Bronchial epithelial cell (primary cell): ENCODE measurements around the gene SYCN. TPM values are rescaled to one million over a fixed set of nuclear protein-coding genes. Genes with fewer than 3 reads are reported as not detected.

Experiments
- DNase-seq: peaks from one replicate; pipeline ENCODE4 v3.0.0-alpha.2; 2010; ENCODE audit warnings: low read depth
- FAIRE-seq: peaks from 2 replicates; lab custom pipeline; 2011; peaks lifted over from hg19 to GRCh38; lab: Jason Lieb, UNC
- H3K27me3 ChIP-seq: 2 replicates; pipeline ENCODE4 v1.5.1; 2011; ENCODE audit warnings: low read length; ENCODE audit not compliant: control insufficient read depth, insufficient read depth
- H3K36me3 ChIP-seq: 2 replicates; pipeline ENCODE4 v1.5.1; 2011; ENCODE audit warnings: low read length; ENCODE audit not compliant: control insufficient read depth, insufficient read depth
- H3K4me3 ChIP-seq: 2 replicates; pipeline ENCODE4 v1.5.1; 2011; ENCODE audit warnings: mild to moderate bottlenecking, low read depth, low read length, control low read depth
- total RNA-seq: library from RNA; depleted of rRNA; stranded (reverse); fragments of >200 nt; gene quantifications from 2 replicates; pipeline ENCODE4 v1.2.1, GENCODE V29; 2014
- TF ChIP-seq, protein P1 (sequence below): IDR thresholded peaks from 2 replicates; pipeline ENCODE4 v1.5.1; 2011; ENCODE audit warnings: mild to moderate bottlenecking, moderate library complexity, low read length, control low read depth, inconsistent platforms; ENCODE audit not compliant: insufficient read depth, severe bottlenecking

SYCN gene, protein sequence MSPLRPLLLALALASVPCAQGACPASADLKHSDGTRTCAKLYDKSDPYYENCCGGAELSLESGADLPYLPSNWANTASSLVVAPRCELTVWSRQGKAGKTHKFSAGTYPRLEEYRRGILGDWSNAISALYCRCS
- not detected in 2 replicates for total RNA-seq

DNA sequence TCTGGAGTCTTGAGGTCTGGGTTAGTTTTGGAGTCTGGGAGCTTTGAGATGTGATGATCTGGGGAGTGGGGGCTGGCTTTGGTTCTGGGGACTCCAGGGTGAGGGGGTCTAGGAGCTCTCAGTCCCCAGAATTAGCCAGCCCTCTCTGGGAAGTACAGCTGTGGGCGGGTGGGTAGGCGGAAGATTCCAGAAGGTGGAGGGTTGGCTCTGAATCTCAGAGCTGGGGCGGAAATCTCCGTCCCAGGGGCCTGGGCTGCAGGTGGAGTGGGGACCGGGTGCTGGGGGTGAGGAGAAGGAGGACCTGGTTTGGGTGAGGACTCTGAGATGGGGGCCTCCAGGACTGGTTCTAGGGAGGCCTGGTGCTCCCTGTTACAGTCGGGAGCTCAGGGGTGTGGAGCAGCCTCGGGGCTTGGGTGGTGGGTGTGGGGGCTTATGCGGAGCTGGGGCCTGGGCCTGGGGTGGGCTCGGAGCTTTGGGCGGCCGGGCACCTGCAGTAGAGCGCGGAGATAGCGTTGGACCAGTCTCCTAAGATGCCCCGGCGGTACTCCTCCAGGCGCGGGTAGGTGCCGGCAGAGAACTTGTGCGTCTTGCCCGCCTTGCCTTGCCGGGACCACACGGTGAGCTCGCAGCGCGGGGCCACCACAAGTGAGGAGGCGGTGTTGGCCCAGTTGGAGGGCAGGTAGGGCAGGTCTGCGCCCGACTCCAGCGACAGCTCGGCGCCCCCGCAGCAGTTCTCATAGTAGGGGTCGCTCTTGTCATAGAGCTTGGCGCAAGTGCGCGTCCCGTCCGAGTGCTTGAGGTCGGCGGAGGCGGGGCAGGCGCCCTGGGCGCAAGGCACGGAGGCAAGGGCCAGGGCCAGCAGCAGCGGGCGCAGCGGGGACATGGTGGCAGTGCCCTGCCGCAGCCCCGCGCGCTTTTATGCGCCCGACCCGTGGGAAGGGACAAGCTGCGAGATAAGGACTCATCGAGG is at the start of gene SYCN:
SYCN (minus strand) TSS at position 892 of the 970 bp plus-strand sequence; CDS start at position 883, 9 bp downstream.
- peaks cover 21% of the 10 kb centered on the region for H3K27me3 ChIP-seq
- TF ChIP-seq, protein P1, sequence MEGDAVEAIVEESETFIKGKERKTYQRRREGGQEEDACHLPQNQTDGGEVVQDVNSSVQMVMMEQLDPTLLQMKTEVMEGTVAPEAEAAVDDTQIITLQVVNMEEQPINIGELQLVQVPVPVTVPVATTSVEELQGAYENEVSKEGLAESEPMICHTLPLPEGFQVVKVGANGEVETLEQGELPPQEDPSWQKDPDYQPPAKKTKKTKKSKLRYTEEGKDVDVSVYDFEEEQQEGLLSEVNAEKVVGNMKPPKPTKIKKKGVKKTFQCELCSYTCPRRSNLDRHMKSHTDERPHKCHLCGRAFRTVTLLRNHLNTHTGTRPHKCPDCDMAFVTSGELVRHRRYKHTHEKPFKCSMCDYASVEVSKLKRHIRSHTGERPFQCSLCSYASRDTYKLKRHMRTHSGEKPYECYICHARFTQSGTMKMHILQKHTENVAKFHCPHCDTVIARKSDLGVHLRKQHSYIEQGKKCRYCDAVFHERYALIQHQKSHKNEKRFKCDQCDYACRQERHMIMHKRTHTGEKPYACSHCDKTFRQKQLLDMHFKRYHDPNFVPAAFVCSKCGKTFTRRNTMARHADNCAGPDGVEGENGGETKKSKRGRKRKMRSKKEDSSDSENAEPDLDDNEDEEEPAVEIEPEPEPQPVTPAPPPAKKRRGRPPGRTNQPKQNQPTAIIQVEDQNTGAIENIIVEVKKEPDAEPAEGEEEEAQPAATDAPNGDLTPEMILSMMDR, result no peak

DNA sequence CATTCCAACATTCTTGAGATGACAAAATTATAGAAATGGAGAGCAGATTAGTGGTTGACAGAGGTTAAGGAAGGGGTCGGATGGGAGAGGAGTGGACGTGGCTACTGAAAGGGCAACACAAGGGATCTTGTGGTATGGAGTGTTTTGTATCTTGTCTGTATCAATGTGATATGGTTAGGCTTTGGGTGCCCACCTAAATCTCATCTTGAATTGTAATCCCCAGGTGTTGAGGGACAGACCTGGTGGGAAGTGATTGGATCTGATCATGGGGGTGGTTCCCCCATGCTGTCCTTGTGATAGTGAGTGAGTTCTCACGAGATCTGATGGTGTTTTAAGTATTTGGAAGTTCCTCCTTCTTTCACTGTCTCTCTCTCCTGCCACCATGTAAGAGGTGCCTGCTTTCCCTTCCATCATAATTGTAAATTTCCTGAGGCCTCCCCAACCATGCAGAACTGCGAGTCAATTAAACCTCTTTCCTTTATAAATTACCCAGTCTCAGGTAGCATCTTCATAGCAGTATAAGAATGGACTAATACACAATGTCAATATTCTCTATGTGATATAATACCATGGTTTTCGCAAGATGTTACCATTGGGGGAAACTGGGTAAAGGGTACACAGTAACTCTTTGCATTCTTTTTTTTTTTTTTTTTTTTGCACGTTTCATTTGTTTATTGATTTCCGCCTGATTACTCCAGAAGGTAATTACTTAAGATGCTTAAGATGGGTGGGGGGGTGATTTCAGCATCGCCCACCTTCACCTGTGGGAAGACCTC is 49.5 kb upstream of the SYCN start:
- Histone ChIP-seq H3K4me3 (no peak overlapping the region), H3K36me3 (no peaks in the 10 kb centered on the region), H3K27me3 (peaks cover 6% of the 10 kb centered on the region)
- FAIRE-seq, result peak; percentile 47
- no peak for DNase-seq
- TF ChIP-seq, protein P1, result no peak

More for the DNA sequence above, at the start of gene SYCN:
- DNase-seq, result no peak
- Histone ChIP-seq H3K36me3 (no peaks in the 10 kb centered on the region), H3K4me3 (no peak within 1 kb of the TSS)
- FAIRE-seq, result no peak

DNA sequence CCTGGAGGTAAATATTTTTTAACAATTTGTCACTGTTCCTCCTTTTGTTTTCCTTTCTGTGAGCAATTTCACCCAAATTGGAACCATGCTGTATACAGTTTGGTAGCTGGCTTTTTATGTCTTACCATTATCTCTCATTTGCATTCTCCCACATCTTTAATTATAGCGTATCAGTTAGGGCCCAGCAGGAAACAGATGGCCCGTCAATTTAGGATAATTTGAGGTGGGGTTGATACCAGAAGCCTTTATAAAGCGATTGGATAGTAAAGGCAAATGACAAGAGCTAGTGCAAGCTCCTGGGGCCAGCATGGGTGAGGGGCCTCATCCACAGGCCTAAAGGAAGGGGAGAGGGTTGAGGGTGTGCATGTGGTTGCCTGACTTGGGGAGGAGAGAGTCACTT is 48.4 kb upstream of the SYCN start:
- H3K36me3 ChIP-seq, result no peaks in the 10 kb centered on the region
- no peak overlapping the region for H3K4me3 ChIP-seq
- H3K27me3 ChIP-seq, result peaks cover 16% of the 10 kb centered on the region
- no peak for DNase-seq
- no peak for FAIRE-seq
- TF ChIP-seq, protein P1, result no peak

DNA sequence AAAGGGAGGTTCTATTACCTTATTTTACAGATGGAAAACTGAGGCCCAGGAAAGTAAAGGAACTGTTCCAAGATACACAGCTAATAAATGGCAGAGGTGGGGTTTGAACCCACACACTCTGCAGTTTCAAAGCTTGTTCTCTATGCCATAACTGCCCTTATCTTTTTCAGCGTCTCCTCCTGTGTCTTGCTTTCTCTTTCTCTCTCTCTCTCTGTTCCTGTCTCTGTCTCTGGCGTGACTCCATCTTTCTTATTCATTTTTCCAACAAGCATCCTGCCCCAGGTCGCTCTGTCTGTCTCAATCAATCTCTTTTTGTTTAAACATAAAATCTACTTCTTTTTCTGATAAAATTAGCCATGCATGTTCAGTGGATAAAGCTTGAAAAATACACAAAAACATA is 47.8 kb upstream of the SYCN start:
- DNase-seq, result no peak
- TF ChIP-seq, protein P1, result no peak
- H3K4me3 ChIP-seq, result no peak overlapping the region
- FAIRE-seq, result no peak
- peaks cover 22% of the 10 kb centered on the region for H3K27me3 ChIP-seq
- H3K36me3 ChIP-seq, result no peaks in the 10 kb centered on the region

DNA sequence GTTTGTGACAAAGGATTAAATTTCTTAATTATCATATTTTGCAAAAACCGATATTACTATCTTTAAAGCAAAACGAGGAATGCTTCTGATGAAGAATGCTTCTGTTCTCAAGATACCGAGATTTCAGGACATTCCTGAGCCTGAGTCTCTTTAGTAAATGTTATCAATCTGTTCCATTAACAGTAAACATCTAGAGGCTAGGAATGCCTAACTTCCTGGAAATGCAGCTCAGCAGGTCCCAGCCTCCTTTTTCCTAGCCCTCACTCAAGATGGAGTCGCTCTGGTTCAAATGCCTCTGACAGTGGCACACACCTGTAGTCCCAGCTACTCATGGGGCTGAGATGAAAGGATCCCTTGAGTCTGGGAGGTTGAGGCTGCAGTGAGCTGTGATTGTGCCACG is 47.0 kb upstream of the SYCN start:
- Histone ChIP-seq H3K4me3 (no peak overlapping the region), H3K27me3 (peaks cover 22% of the 10 kb centered on the region), H3K36me3 (no peaks in the 10 kb centered on the region)
- TF ChIP-seq, protein P1, result no peak
- FAIRE-seq (no peak), DNase-seq (no peak)
